Loucy (cell line): ENCODE data around the gene CBX8.

ENCODE experiments used
- H2AFZ ChIP-seq: fragments of 200-600 bp; sonication (generic); 2 replicates; pipeline ENCODE4 v1.6.0; 2016; ENCODE audit warnings: antibody characterized with exemption, mild to moderate bottlenecking, low read length, moderate library complexity
- H3F3A ChIP-seq: fragments of 200-600 bp; 2 replicates; pipeline ENCODE4 v1.6.0; 2016; ENCODE audit warnings: antibody characterized with exemption, low read depth, mild to moderate bottlenecking
- H3K27me3 ChIP-seq: fragments of 200-600 bp; sonication (generic); 2 replicates; pipeline ENCODE4 v1.6.1; 2014; ENCODE audit warnings: low read length, mild to moderate bottlenecking; ENCODE audit not compliant: insufficient read depth, poor library complexity, severe bottlenecking
- H3K36me3 ChIP-seq: fragments of 200-600 bp; sonication (generic); 2 replicates; pipeline ENCODE4 v1.6.1; 2016; ENCODE audit warnings: low read length; ENCODE audit not compliant: insufficient read depth
- H3K4me1 ChIP-seq: fragments of 200-600 bp; sonication (generic); 2 replicates; pipeline ENCODE4 v1.5.1; 2014; ENCODE audit warnings: low read length, mild to moderate bottlenecking; ENCODE audit not compliant: insufficient read depth, poor library complexity, severe bottlenecking
- H3K4me2 ChIP-seq: fragments of 200-600 bp; sonication (generic); 2 replicates; pipeline ENCODE4 v1.6.0; 2014; ENCODE audit warnings: antibody characterized with exemption, low read length, low read depth, mild to moderate bottlenecking; ENCODE audit not compliant: poor library complexity, severe bottlenecking
- H3K4me3 ChIP-seq: fragments of 200-600 bp; sonication (generic); 2 replicates; pipeline ENCODE4 v1.5.1; 2014; ENCODE audit warnings: low read length, mild to moderate bottlenecking, mixed read lengths; ENCODE audit not compliant: poor library complexity, severe bottlenecking
- H3K79me2 ChIP-seq: fragments of 200-600 bp; sonication (generic); 2 replicates; pipeline ENCODE4 v1.6.1; 2014; ENCODE audit warnings: low read length; ENCODE audit not compliant: insufficient read depth
- H3K9ac ChIP-seq: fragments of 200-600 bp; sonication (generic); 2 replicates; pipeline ENCODE4 v1.6.0; 2014; ENCODE audit warnings: mild to moderate bottlenecking, low read depth, low read length, moderate library complexity; ENCODE audit not compliant: poor library complexity, severe bottlenecking
- H3K9me2 ChIP-seq: fragments of 200-600 bp; sonication (generic); replicated peaks from 2 replicates; pipeline ENCODE4 v1.6.1; 2016; ENCODE audit warnings: low read depth, low read length, mixed read lengths
- H3K9me3 ChIP-seq: fragments of 200-600 bp; sonication (generic); 2 replicates; pipeline ENCODE4 v1.6.1; 2014; ENCODE audit warnings: mild to moderate bottlenecking, antibody characterized with exemption, low read length, low read depth; ENCODE audit not compliant: insufficient read depth
- H4K20me1 ChIP-seq: fragments of 200-600 bp; sonication (generic); 2 replicates; pipeline ENCODE4 v1.6.0; 2014; ENCODE audit warnings: antibody characterized with exemption, low read length, mild to moderate bottlenecking; ENCODE audit not compliant: insufficient read depth, poor library complexity, severe bottlenecking
- CTCF ChIP-seq: fragments of 200-600 bp; sonication (generic); conservative IDR thresholded peaks from 2 replicates; pipeline ENCODE4 v1.5.1; 2014; ENCODE audit warnings: mild to moderate bottlenecking, antibody characterized with exemption, low read length
- EZH2phosphoT487 ChIP-seq: fragments of 200-600 bp; IDR thresholded peaks from 2 replicates; pipeline ENCODE4 v1.6.1; 2018; ENCODE audit warnings: antibody characterized with exemption, mild to moderate bottlenecking, moderate library complexity, borderline replicate concordance

The CBX8 gene

GRCh38 chr17:79769570-79770506 is 27.0 kb downstream of the CBX8 start:
- no peaks in the 10 kb centered on the region for H3K4me1 ChIP-seq
- no peaks in the 10 kb centered on the region for H3K9me2 ChIP-seq
- no peak for TF ChIP-seq CTCF
- TF ChIP-seq EZH2phosphoT487: no peak
- no peak overlapping the region for H3K4me2 ChIP-seq
- no peaks in the 10 kb centered on the region for H3K36me3 ChIP-seq
- H3K27me3 ChIP-seq: no peaks in the 10 kb centered on the region
- no peak overlapping the region for H3K4me3 ChIP-seq
- no peaks in the 10 kb centered on the region for H4K20me1 ChIP-seq
- H3F3A ChIP-seq: no peaks in the 10 kb centered on the region
- no peaks in the 10 kb centered on the region for H3K9me3 ChIP-seq
- no peak overlapping the region for H2AFZ ChIP-seq
- no peak overlapping the region for H3K9ac ChIP-seq
- H3K79me2 ChIP-seq: no peaks in the 10 kb centered on the region

- H3K36me3 ChIP-seq: no peaks in the 10 kb centered on the region
These were observed 31.2 kb downstream of the CBX8 start for GRCh38 chr17:79765708-79766107.

GRCh38 chr17:79761894-79762589 is 34.8 kb downstream of the CBX8 start:
- no peak overlapping the region for H3K9ac ChIP-seq
- H3K4me3 ChIP-seq: no peak overlapping the region
- no peaks in the 10 kb centered on the region for H3K4me1 ChIP-seq
- no peak overlapping the region for H2AFZ ChIP-seq
- no peak overlapping the region for H3K4me2 ChIP-seq
- no peaks in the 10 kb centered on the region for H3K79me2 ChIP-seq
- TF ChIP-seq CTCF (no peak), EZH2phosphoT487 (no peak)
- no peaks in the 10 kb centered on the region for H3F3A ChIP-seq
- no peaks in the 10 kb centered on the region for H3K9me2 ChIP-seq
- no peaks in the 10 kb centered on the region for H3K27me3 ChIP-seq
- H4K20me1 ChIP-seq: no peaks in the 10 kb centered on the region
- H3K36me3 ChIP-seq: no peaks in the 10 kb centered on the region
- H3K9me3 ChIP-seq: no peaks in the 10 kb centered on the region

More at GRCh38 chr17:79765708-79766107, 31.2 kb downstream of the CBX8 start:
- no peaks in the 10 kb centered on the region for H3K27me3 ChIP-seq
- no peak overlapping the region for H2AFZ ChIP-seq
- no peaks in the 10 kb centered on the region for H3K9me2 ChIP-seq
- H3K79me2 ChIP-seq: no peaks in the 10 kb centered on the region
- H3F3A ChIP-seq: no peaks in the 10 kb centered on the region
- H3K4me2 ChIP-seq: no peak overlapping the region
- no peaks in the 10 kb centered on the region for H3K9me3 ChIP-seq
- no peaks in the 10 kb centered on the region for H4K20me1 ChIP-seq
- H3K4me1 ChIP-seq: no peaks in the 10 kb centered on the region
- H3K9ac ChIP-seq: no peak overlapping the region
- H3K4me3 ChIP-seq: no peak overlapping the region
- TF ChIP-seq EZH2phosphoT487 (no peak), CTCF (no peak)
